ENCODE data around the gene C14orf119.
A peak's percentile ranks its signal among the peaks of the same experiment; 100 is the strongest.

The C14orf119 gene

DNA sequence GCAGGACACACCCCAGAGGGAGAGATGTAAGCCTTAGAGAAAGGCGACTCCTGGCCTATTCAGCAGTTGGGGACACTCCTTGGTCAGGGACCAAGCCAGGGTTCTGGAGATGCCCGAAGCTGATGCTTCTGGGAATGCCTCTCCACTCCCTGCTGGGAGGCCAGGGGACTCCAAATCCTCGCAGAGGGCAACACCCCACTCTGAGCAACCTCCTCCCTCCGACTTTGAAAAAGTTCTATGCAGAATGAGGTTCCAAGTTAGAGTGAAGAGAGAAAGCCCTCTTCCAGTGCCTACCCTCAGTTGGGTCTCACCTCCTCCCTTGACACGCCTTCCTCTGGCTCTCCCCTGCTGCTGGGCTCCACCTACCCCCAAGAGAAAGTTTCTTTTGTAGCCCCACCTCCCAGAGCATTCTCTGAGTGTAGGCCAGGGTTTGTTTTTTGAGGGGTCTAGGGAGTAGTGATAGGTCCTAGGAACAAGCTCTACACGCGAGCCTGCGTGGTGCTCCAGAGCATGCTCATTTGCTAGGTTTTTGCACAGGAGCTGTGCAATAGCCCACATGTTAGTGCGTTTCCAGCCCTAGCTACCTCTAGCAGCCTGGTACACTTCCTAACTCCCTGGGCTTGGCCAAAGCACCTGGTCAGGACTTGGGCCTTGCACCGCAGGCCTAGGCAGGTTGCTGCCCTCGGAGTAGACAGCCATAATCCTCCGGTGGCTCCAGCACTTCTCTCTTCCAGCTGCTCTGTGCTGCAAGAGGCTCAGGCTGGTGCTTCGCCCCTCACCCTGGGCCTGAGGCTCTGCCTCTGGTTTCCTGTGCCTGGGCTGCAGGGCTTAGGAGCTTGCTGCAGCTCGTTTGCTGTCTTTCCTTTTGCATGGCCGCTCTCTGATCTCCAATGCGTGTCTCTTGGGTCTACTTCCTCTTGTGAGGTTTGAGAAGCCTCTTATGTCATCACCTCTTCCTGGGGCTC, 24.3 kb downstream of the C14orf119 start:
- no peak overlapping the region for H3K4me3 ChIP-seq (ENCODE audit: insufficient read depth, low read length, poor library complexity, severe bottlenecking)
- H4K20me1 ChIP-seq (ENCODE audit: low read depth, low read length): no peaks in the 10 kb centered on the region
- H3F3A ChIP-seq (ENCODE audit: insufficient read depth): no peaks in the 10 kb centered on the region
- no peaks in the 10 kb centered on the region for H3K79me2 ChIP-seq (ENCODE audit: insufficient read depth, low read length)
- H3K4me2 ChIP-seq (ENCODE audit: low read depth, low read length, poor library complexity, severe bottlenecking): no peak overlapping the region
- H2AFZ ChIP-seq (ENCODE audit: low read depth, low read length, severe bottlenecking): no peak overlapping the region
- no peaks in the 10 kb centered on the region for H3K36me3 ChIP-seq (ENCODE audit: low read length)
- TF ChIP-seq, protein P1, sequence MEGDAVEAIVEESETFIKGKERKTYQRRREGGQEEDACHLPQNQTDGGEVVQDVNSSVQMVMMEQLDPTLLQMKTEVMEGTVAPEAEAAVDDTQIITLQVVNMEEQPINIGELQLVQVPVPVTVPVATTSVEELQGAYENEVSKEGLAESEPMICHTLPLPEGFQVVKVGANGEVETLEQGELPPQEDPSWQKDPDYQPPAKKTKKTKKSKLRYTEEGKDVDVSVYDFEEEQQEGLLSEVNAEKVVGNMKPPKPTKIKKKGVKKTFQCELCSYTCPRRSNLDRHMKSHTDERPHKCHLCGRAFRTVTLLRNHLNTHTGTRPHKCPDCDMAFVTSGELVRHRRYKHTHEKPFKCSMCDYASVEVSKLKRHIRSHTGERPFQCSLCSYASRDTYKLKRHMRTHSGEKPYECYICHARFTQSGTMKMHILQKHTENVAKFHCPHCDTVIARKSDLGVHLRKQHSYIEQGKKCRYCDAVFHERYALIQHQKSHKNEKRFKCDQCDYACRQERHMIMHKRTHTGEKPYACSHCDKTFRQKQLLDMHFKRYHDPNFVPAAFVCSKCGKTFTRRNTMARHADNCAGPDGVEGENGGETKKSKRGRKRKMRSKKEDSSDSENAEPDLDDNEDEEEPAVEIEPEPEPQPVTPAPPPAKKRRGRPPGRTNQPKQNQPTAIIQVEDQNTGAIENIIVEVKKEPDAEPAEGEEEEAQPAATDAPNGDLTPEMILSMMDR (IDR thresholded peaks at IDR 0.05; ENCODE audit: insufficient read depth, low read length, poor library complexity, severe bottlenecking): no peak
- no peak for TF ChIP-seq EZH2phosphoT487 (conservative IDR thresholded peaks at IDR 0.05; ENCODE audit: low read length)
- H3K9me2 ChIP-seq (replicated peaks; ENCODE audit: insufficient read depth, low read length): no peaks in the 10 kb centered on the region
- no peaks in the 10 kb centered on the region for H3K27me3 ChIP-seq (ENCODE audit: low read length)
- H3K9me3 ChIP-seq (ENCODE audit: insufficient read depth, low read length): no peaks in the 10 kb centered on the region
- H3K27ac ChIP-seq (ENCODE audit: low read depth, low read length): no peak overlapping the region
- H3K9ac ChIP-seq (ENCODE audit: low read length): no peak overlapping the region

DNA sequence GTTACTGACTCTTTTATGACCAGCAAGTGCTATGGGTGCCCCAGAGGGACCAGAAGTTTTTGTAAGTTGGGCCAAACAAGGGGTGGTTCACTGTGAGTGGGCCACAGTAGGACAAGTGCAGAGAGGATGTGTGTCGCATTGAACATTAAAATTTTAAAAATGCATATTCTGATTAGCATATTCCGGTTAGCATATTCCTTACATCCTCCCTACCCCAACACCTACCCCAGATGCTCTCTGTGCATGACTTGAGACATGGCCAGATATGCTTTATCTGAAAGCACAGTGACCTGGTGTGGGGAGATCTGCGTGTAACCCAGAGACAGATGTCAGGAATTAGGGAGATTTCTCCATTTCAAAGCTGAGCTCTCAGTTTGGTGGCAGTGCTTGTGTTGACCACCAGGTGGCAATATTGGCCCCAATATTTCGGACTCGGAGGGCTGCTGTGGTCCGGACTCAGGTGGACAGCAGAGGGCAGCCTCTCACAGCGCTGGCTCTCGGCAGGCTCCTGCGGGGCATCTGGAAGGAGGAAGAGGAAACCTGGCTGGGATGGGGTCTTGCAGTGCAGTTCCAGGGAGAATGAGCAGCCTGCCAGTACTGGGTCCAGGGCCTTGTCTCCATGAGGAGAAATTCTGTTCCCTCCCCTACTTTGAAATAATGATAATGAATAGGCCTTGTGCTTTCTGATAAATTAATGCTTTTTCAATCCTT, 25.4 kb downstream of the C14orf119 start:
- Histone ChIP-seq H3K9ac (ENCODE audit: low read length) (no peak overlapping the region), H3K79me2 (ENCODE audit: insufficient read depth, low read length) (no peaks in the 10 kb centered on the region), H3K36me3 (ENCODE audit: low read length) (no peaks in the 10 kb centered on the region), H3K4me3 (ENCODE audit: insufficient read depth, low read length, poor library complexity, severe bottlenecking) (no peak overlapping the region), H2AFZ (ENCODE audit: low read depth, low read length, severe bottlenecking) (peak overlapping the region; percentile 6), H3F3A (ENCODE audit: insufficient read depth) (no peaks in the 10 kb centered on the region), H4K20me1 (ENCODE audit: low read depth, low read length) (no peaks in the 10 kb centered on the region), H3K4me2 (ENCODE audit: low read depth, low read length, poor library complexity, severe bottlenecking) (no peak overlapping the region), H3K27ac (ENCODE audit: low read depth, low read length) (no peak overlapping the region), H3K27me3 (ENCODE audit: low read length) (no peaks in the 10 kb centered on the region), H3K9me3 (ENCODE audit: insufficient read depth, low read length) (no peaks in the 10 kb centered on the region), H3K9me2 (replicated peaks; ENCODE audit: insufficient read depth, low read length) (no peaks in the 10 kb centered on the region)
- TF ChIP-seq EZH2phosphoT487 (conservative IDR thresholded peaks at IDR 0.05; ENCODE audit: low read length): no peak
- TF ChIP-seq, protein P1 (IDR thresholded peaks at IDR 0.05; ENCODE audit: insufficient read depth, low read length, poor library complexity, severe bottlenecking): peak; percentile 100

DNA sequence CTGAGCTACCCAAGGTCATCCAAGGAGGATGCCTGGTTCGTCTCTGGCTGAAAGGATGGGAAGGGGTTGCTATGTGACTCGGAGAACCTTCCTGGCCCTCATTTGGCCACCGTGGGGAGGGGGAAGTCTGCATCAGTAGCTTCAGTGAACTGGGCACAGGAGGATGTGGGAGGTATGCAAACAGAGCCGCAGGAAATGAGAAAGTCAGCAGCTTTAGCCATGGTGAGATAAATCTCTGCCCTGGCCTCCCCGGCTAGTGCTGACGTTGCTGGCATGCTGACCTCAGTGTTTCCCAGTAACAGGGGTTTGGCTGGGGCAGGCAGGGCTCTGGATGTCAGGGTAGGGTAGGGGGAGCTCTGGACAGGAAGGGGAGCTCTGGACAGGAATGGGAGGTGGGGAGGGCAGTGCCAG, 26.1 kb downstream of the C14orf119 start:
- H3K4me2 ChIP-seq (ENCODE audit: low read depth, low read length, poor library complexity, severe bottlenecking): no peak overlapping the region
- H3K79me2 ChIP-seq (ENCODE audit: insufficient read depth, low read length): no peaks in the 10 kb centered on the region
- no peaks in the 10 kb centered on the region for H3K9me2 ChIP-seq (replicated peaks; ENCODE audit: insufficient read depth, low read length)
- no peak overlapping the region for H3K9ac ChIP-seq (ENCODE audit: low read length)
- no peak for TF ChIP-seq EZH2phosphoT487 (conservative IDR thresholded peaks at IDR 0.05; ENCODE audit: low read length)
- TF ChIP-seq, protein P1 (IDR thresholded peaks at IDR 0.05; ENCODE audit: insufficient read depth, low read length, poor library complexity, severe bottlenecking): no peak
- H3K36me3 ChIP-seq (ENCODE audit: low read length): no peaks in the 10 kb centered on the region
- H3F3A ChIP-seq (ENCODE audit: insufficient read depth): no peaks in the 10 kb centered on the region
- H3K27ac ChIP-seq (ENCODE audit: low read depth, low read length): no peak overlapping the region
- H3K27me3 ChIP-seq (ENCODE audit: low read length): no peaks in the 10 kb centered on the region
- H3K9me3 ChIP-seq (ENCODE audit: insufficient read depth, low read length): no peaks in the 10 kb centered on the region
- peak overlapping the region; percentile 6 for H2AFZ ChIP-seq (ENCODE audit: low read depth, low read length, severe bottlenecking)
- no peaks in the 10 kb centered on the region for H4K20me1 ChIP-seq (ENCODE audit: low read depth, low read length)
- H3K4me3 ChIP-seq (ENCODE audit: insufficient read depth, low read length, poor library complexity, severe bottlenecking): no peak overlapping the region

Measured in SU-DHL-6 (cell line).